HG03575 (cell line): Measurements from ENCODE around the gene DOCK11.
"Not testable (repeated sequence)": the region's sequence is repeated elsewhere in the genome, so short reads cannot be mapped to it uniquely, and the experiment has no call there.

Source experiments
- ATAC-seq: cut with Tn5 transposase; IDR thresholded peaks from one replicate; pipeline ENCODE4 v1.9.1; 2021; ENCODE audit not compliant: unreplicated experiment, insufficient number of reproducible peaks, low FRiP score; ENCODE audit errors: extremely low read depth

The DOCK11 gene

GRCh38 chrX:118657413-118657812, 161.8 kb downstream of the DOCK11 start:
- no peak for ATAC-seq

GRCh38 chrX:118660085-118660484, 164.5 kb downstream of the DOCK11 start:
- no peak for ATAC-seq

- ATAC-seq, result no peak
These were observed 169.6 kb downstream of the DOCK11 start for GRCh38 chrX:118665204-118665603.

- no peak for ATAC-seq
These were observed 170.9 kb downstream of the DOCK11 start for GRCh38 chrX:118666521-118666920.

GRCh38 chrX:118669435-118669834, 173.8 kb downstream of the DOCK11 start:
- ATAC-seq, result no peak

- ATAC-seq, result no peak
These were observed 179.8 kb downstream of the DOCK11 start for GRCh38 chrX:118675326-118675965.

- no peak for ATAC-seq
These were observed 180.3 kb downstream of the DOCK11 start for GRCh38 chrX:118675966-118676349.

- no peak for ATAC-seq
These were observed 181.7 kb downstream of the DOCK11 start for GRCh38 chrX:118677318-118677717.

GRCh38 chrX:118679290-118679689, 183.7 kb downstream of the DOCK11 start:
- no peak for ATAC-seq

GRCh38 chrX:118682258-118683014, 186.8 kb downstream of the DOCK11 start:
- ATAC-seq, result no peak

- ATAC-seq, result no peak
These were observed 189.8 kb downstream of the DOCK11 start for GRCh38 chrX:118685393-118685792.

GRCh38 chrX:118688935-118689334, 193.3 kb downstream of the DOCK11 start:
- ATAC-seq, result no peak

- no peak for ATAC-seq
These were observed 198.2 kb downstream of the DOCK11 start for GRCh38 chrX:118693843-118694242.

GRCh38 chrX:118694638-118695037, 199.0 kb downstream of the DOCK11 start:
- ATAC-seq, result no peak

- no peak for ATAC-seq
These were observed 203.0 kb downstream of the DOCK11 start for GRCh38 chrX:118698516-118699170.

GRCh38 chrX:118702741-118703140, 207.1 kb downstream of the DOCK11 start:
- no peak for ATAC-seq

- no peak for ATAC-seq
These were observed 211.1 kb downstream of the DOCK11 start for GRCh38 chrX:118706681-118707080.

- no peak for ATAC-seq
These were observed 218.9 kb downstream of the DOCK11 start for GRCh38 chrX:118714521-118714920.

GRCh38 chrX:118715917-118716316, 220.3 kb downstream of the DOCK11 start:
- not testable (repeated sequence) for ATAC-seq

GRCh38 chrX:118716833-118717232, 221.2 kb downstream of the DOCK11 start:
- ATAC-seq, result not testable (repeated sequence)
